ENCODE data around the gene MYOZ1. TPM values are rescaled to one million over a fixed set of nuclear protein-coding genes. Genes with fewer than 3 reads are reported as not detected.

Gene MYOZ1
- polyA plus RNA-seq, 1 of the 3 experiments (the other 2 are of a cell fraction), result 0.26 TPM

DNA sequence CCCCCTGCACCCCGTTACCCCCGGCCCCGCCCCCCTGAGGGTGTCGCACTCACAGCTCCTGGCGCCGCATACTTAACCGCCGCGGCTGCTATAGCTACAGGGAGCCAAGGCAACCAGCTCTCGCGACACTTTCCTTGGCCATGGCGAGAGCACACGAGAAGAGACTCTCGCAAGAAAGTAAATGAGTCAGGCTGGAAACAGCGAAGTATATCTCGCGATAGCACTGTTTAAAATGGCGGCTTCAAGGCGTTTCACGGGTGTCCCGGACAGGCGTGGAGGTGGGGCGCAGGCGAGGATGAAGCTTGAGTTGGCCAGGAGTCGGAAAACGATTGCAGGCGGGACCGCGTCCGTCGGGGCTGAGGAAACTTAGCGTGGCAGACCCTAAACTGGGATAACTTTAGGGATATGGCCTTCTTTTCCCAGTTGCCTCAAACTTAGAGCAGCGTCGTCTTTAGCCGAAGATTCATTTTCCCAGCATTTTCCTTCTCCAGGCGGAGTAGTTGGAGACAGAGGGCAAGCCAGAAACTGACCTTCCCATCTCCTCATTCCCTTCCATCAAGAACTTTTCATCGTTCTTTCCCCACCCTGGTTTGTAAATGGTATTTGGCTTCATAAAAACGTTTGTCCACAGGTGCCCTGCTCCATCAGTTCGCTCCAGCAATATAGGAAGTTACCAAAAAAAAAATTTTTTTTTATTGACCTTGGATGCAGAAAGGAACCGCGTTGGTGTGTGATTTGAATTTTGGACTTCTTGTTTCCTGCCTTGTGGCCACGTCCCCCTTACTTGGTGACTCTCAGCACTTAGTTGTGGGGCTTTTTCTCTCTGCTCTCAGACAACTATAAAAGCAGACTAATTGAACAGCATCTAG lies 15.2 kb downstream of the MYOZ1 start:
- Histone ChIP-seq H3K27me3 (ENCODE audit: insufficient read depth) (no peaks in the 10 kb centered on the region), H3K9ac (peak overlapping the region; percentile 97), H3K36me3 (replicated peaks in 1 of 2; ENCODE audit: control insufficient read depth in 1 of 2, insufficient read depth in 2 of 2, low read length in 1 of 2) (no peaks in the 10 kb centered on the region), H3K27ac (ENCODE audit: low read depth in 2 of 2, low read length in 1 of 2) (peak overlapping the region; percentile 85 to 90), H3K4me2 (peak overlapping the region; percentile 79), H4K20me1 (ENCODE audit: insufficient read depth) (no peaks in the 10 kb centered on the region), H3K9me2 (no peaks in the 10 kb centered on the region), H3F3A (replicated peaks; ENCODE audit: insufficient read depth) (peaks cover 13% of the 10 kb centered on the region), H3K9me3 (no peaks in the 10 kb centered on the region), H3K4me1 (ENCODE audit: control insufficient read depth in 1 of 2, insufficient read depth in 2 of 2, low read depth in 1 of 2, low read length in 1 of 2) (peaks cover 0 to 4% of the 10 kb centered on the region in 2 experiments; a peak in 3 of 4 replicates), H3K79me2 (ENCODE audit: insufficient read depth) (peaks cover 34% of the 10 kb centered on the region), H3K4me3 (ENCODE audit: low read depth in 2 of 2, low read length in 1 of 2) (peak overlapping the region; percentile 72 to 93), H2AFZ (ENCODE audit: low read depth) (peak overlapping the region; percentile 86)
- CTCF ChIA-PET, result interaction anchor here (1.2 to 3.9 kb wide), 4 partner anchors 18 to 97 kb away, joined by 3 to 20 read pairs (median 13); no protein-coding TSS in a partner anchor
- DNase-seq, result peak; percentile 92
- POLR2A ChIA-PET, result interaction anchor here (0.5 to 0.9 kb wide), 3 partner anchors 9 to 21 kb away, joined by 3 read pairs; no protein-coding TSS in a partner anchor
- WGBS (ENCODE audit: low lambda C conversion rate), result 2% methylated on average over 38 of the region's 42 CpGs
- TF ChIP-seq CHD2 (IDR thresholded peaks at IDR 0.05; ENCODE audit: low read length, partially characterized antibody), result peak; percentile 99
- TF ChIP-seq POLR2AphosphoS5 (IDR thresholded peaks at IDR 0.05; ENCODE audit: low read depth, low read length), result peak; percentile 97
- no peak; the same call in 1 of the 2 replicates for TF ChIP-seq JUND (IDR thresholded peaks at IDR 0.05)
- TF ChIP-seq RFX5 (IDR thresholded peaks at IDR 0.05; ENCODE audit: low read length), result no peak
- TF ChIP-seq, protein P1, sequence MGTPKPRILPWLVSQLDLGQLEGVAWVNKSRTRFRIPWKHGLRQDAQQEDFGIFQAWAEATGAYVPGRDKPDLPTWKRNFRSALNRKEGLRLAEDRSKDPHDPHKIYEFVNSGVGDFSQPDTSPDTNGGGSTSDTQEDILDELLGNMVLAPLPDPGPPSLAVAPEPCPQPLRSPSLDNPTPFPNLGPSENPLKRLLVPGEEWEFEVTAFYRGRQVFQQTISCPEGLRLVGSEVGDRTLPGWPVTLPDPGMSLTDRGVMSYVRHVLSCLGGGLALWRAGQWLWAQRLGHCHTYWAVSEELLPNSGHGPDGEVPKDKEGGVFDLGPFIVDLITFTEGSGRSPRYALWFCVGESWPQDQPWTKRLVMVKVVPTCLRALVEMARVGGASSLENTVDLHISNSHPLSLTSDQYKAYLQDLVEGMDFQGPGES (IDR thresholded peaks at IDR 0.05; ENCODE audit: low read depth, low read length), result no peak
- TF ChIP-seq FOSL2 (IDR thresholded peaks at IDR 0.05; ENCODE audit: borderline replicate concordance, low read depth), result peak; percentile 45; the same call in 1 of the 2 replicates
- TF ChIP-seq, protein P2, sequence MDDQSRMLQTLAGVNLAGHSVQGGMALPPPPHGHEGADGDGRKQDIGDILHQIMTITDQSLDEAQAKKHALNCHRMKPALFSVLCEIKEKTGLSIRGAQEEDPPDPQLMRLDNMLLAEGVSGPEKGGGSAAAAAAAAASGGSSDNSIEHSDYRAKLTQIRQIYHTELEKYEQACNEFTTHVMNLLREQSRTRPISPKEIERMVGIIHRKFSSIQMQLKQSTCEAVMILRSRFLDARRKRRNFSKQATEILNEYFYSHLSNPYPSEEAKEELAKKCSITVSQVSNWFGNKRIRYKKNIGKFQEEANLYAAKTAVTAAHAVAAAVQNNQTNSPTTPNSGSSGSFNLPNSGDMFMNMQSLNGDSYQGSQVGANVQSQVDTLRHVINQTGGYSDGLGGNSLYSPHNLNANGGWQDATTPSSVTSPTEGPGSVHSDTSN (IDR thresholded peaks at IDR 0.05), result no peak
- no peak for TF ChIP-seq EP300 (IDR thresholded peaks at IDR 0.05; ENCODE audit: borderline replicate concordance in 1 of 2, low read depth in 1 of 2, low read length in 1 of 2)
- TF ChIP-seq FOXM1 (IDR thresholded peaks at IDR 0.05; ENCODE audit: low read depth), result no peak
- TF ChIP-seq RCOR1 (IDR thresholded peaks at IDR 0.05; ENCODE audit: low read length), result no peak
- no peak for TF ChIP-seq MEF2A (IDR thresholded peaks at IDR 0.05; ENCODE audit: borderline replicate concordance, low read depth)
- TF ChIP-seq ELF1 (IDR thresholded peaks at IDR 0.05), result no peak
- TF ChIP-seq, protein P3, sequence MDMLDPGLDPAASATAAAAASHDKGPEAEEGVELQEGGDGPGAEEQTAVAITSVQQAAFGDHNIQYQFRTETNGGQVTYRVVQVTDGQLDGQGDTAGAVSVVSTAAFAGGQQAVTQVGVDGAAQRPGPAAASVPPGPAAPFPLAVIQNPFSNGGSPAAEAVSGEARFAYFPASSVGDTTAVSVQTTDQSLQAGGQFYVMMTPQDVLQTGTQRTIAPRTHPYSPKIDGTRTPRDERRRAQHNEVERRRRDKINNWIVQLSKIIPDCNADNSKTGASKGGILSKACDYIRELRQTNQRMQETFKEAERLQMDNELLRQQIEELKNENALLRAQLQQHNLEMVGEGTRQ (IDR thresholded peaks at IDR 0.05; ENCODE audit: borderline replicate concordance, low read depth, low read length), result no peak
- no peak for TF ChIP-seq GABPA (IDR thresholded peaks at IDR 0.05; ENCODE audit: low read depth)
- TF ChIP-seq SIN3A (IDR thresholded peaks at IDR 0.05; ENCODE audit: borderline replicate concordance, low read depth, low read length), result peak; percentile 89
- peak; percentile 94 for TF ChIP-seq YY1 (IDR thresholded peaks at IDR 0.05; ENCODE audit: low read depth)
- TF ChIP-seq RXRA (IDR thresholded peaks at IDR 0.05; ENCODE audit: borderline replicate concordance, low read depth), result no peak
- TF ChIP-seq, protein P4, sequence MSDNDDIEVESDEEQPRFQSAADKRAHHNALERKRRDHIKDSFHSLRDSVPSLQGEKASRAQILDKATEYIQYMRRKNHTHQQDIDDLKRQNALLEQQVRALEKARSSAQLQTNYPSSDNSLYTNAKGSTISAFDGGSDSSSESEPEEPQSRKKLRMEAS (IDR thresholded peaks at IDR 0.05; ENCODE audit: low read depth), result peak; percentile 86; the same call in 1 of the 2 replicates
- TF ChIP-seq TEAD4 (IDR thresholded peaks at IDR 0.05; ENCODE audit: borderline replicate concordance, insufficient read depth), result no peak
- no peak for TF ChIP-seq FOXJ3 (CRISPR knock-in tag; IDR thresholded peaks at IDR 0.05)
- no peak; the same call in 1 of the 2 replicates for TF ChIP-seq TCF12 (IDR thresholded peaks at IDR 0.05)
- TF ChIP-seq GATA2 (CRISPR knock-in tag; IDR thresholded peaks at IDR 0.05), result no peak
- no peak for TF ChIP-seq RAD21 (IDR thresholded peaks at IDR 0.05; ENCODE audit: low read length)
- TF ChIP-seq SMC3 (IDR thresholded peaks at IDR 0.05; ENCODE audit: low read depth, low read length), result no peak
- peak; percentile 97 for TF ChIP-seq MXI1 (IDR thresholded peaks at IDR 0.05; ENCODE audit: low read depth, low read length)
- no peak for TF ChIP-seq EZH2phosphoT487 (IDR thresholded peaks at IDR 0.05; ENCODE audit: borderline replicate concordance, low read depth)
- TF ChIP-seq, protein P5, sequence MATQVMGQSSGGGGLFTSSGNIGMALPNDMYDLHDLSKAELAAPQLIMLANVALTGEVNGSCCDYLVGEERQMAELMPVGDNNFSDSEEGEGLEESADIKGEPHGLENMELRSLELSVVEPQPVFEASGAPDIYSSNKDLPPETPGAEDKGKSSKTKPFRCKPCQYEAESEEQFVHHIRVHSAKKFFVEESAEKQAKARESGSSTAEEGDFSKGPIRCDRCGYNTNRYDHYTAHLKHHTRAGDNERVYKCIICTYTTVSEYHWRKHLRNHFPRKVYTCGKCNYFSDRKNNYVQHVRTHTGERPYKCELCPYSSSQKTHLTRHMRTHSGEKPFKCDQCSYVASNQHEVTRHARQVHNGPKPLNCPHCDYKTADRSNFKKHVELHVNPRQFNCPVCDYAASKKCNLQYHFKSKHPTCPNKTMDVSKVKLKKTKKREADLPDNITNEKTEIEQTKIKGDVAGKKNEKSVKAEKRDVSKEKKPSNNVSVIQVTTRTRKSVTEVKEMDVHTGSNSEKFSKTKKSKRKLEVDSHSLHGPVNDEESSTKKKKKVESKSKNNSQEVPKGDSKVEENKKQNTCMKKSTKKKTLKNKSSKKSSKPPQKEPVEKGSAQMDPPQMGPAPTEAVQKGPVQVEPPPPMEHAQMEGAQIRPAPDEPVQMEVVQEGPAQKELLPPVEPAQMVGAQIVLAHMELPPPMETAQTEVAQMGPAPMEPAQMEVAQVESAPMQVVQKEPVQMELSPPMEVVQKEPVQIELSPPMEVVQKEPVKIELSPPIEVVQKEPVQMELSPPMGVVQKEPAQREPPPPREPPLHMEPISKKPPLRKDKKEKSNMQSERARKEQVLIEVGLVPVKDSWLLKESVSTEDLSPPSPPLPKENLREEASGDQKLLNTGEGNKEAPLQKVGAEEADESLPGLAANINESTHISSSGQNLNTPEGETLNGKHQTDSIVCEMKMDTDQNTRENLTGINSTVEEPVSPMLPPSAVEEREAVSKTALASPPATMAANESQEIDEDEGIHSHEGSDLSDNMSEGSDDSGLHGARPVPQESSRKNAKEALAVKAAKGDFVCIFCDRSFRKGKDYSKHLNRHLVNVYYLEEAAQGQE (IDR thresholded peaks at IDR 0.05; ENCODE audit: low read depth, low read length), result peak; percentile 25; the same call in 1 of the 2 replicates
